ENCODE results near the gene LONRF3. TPM values are rescaled to one million over a fixed set of nuclear protein-coding genes. Genes with fewer than 3 reads are reported as not detected.
"Not testable (repeated sequence)": the region's sequence is repeated elsewhere in the genome, so short reads cannot be mapped to it uniquely, and the experiment has no call there.

Gene LONRF3
- total RNA-seq, 1 donor from 2014 or later, result 2.9 TPM

GRCh38 chrX:119027960-119028732 is 53.7 kb downstream of the LONRF3 start:
- ATAC-seq (ENCODE audit: poor library complexity); intact Hi-C loops (cut with DNase I): not testable (repeated sequence)
- peak; percentile 33 for DNase-seq

- DNase-seq, result peak; percentile 55
- intact Hi-C loops (cut with DNase I), result no loop called here
- ATAC-seq (ENCODE audit: poor library complexity), result peak; percentile 87
These were observed 54.4 kb downstream of the LONRF3 start for GRCh38 chrX:119028733-119029330.

- intact Hi-C loops (cut with DNase I); DNase-seq; ATAC-seq (ENCODE audit: poor library complexity): not testable (repeated sequence)
These were observed 55.2 kb downstream of the LONRF3 start for GRCh38 chrX:119029656-119030055.

GRCh38 chrX:119030990-119031389 is 56.6 kb downstream of the LONRF3 start:
- ATAC-seq (ENCODE audit: poor library complexity) (no peak), DNase-seq (no peak)

GRCh38 chrX:119036107-119037029 is 62.0 kb downstream of the LONRF3 start:
- ATAC-seq (ENCODE audit: poor library complexity) (no peak), DNase-seq (no peak)
- intact Hi-C loops (cut with DNase I), result no loop called here

More at GRCh38 chrX:119030990-119031389, 56.6 kb downstream of the LONRF3 start:
- intact Hi-C loops (cut with DNase I), result no loop called here

- DNase-seq (no peak), ATAC-seq (ENCODE audit: poor library complexity) (peak; percentile 32)
- intact Hi-C loops (cut with DNase I), result no loop called here
These were observed 66.0 kb downstream of the LONRF3 start for GRCh38 chrX:119040432-119040831.

GRCh38 chrX:119041175-119041574 is 66.8 kb downstream of the LONRF3 start:
- DNase-seq (peak; percentile 45), ATAC-seq (ENCODE audit: poor library complexity) (peak; percentile 98)
- intact Hi-C loops (cut with DNase I), result no loop called here

- ATAC-seq (ENCODE audit: poor library complexity) (no peak), DNase-seq (no peak)
- intact Hi-C loops (cut with DNase I), result no loop called here
These were observed 67.6 kb downstream of the LONRF3 start for GRCh38 chrX:119042040-119042439.

- ATAC-seq (ENCODE audit: poor library complexity), result no peak
- intact Hi-C loops (cut with DNase I), result no loop called here
- no peak for DNase-seq
These were observed 68.6 kb downstream of the LONRF3 start for GRCh38 chrX:119042996-119043395.

GRCh38 chrX:119045884-119046283 is 71.5 kb downstream of the LONRF3 start:
- DNase-seq (no peak), ATAC-seq (ENCODE audit: poor library complexity) (no peak)
- intact Hi-C loops (cut with DNase I), result no loop called here

- peak; percentile 45 for DNase-seq
- peak; percentile 96 for ATAC-seq (ENCODE audit: poor library complexity)
- intact Hi-C loops (cut with DNase I), result no loop called here
These were observed 81.3 kb downstream of the LONRF3 start for GRCh38 chrX:119055687-119056086.

- ATAC-seq (ENCODE audit: poor library complexity) (no peak), DNase-seq (no peak)
- intact Hi-C loops (cut with DNase I), result loop anchor here (10.0 kb wide), 1 partner anchor 58 kb away; no protein-coding TSS in a partner anchor
These were observed 88.4 kb downstream of the LONRF3 start for GRCh38 chrX:119062750-119063374.

- DNase-seq (no peak), ATAC-seq (ENCODE audit: poor library complexity) (no peak)
- intact Hi-C loops (cut with DNase I), result loop anchor here (10.0 kb wide), 1 partner anchor 59 kb away; no protein-coding TSS in a partner anchor
These were observed 89.0 kb downstream of the LONRF3 start for GRCh38 chrX:119063428-119063827.

- DNase-seq (peak; percentile 69), ATAC-seq (ENCODE audit: poor library complexity) (peak; percentile 84)
- intact Hi-C loops (cut with DNase I), result loop anchor here (5.0 to 10.0 kb wide), 2 partner anchors 62 to 220 kb away; no protein-coding TSS in a partner anchor
These were observed 92.8 kb downstream of the LONRF3 start for GRCh38 chrX:119067023-119067739.

Measured in Right ventricle myocardium superior (tissue), 1 donor.